Caco-2 (cell line): ENCODE data around the gene SLC34A3. TPM values are rescaled to one million over a fixed set of nuclear protein-coding genes. Genes with fewer than 3 reads are reported as not detected.

Experiments used
- BruUV-seq: library from RNA; stranded (reverse); fragments of 400-500 nt; replicated peaks from 2 replicates; lab custom pipeline; 2021; lab: Mats Ljungman, UMichigan
- CTCF ChIA-PET: fragments of 300-600 bp; sonication (Branson Sonifier 250); formaldehyde crosslinking; loops from one replicate; lab custom pipeline; 2022; ENCODE audit warnings: antibody characterized with exemption; lab: Charles Lee
- POLR2A ChIA-PET: fragments of 300-600 bp; sonication (Branson Sonifier 250); formaldehyde crosslinking; loops from one replicate; lab custom pipeline; 2022; ENCODE audit warnings: antibody characterized with exemption; lab: Charles Lee
- DNase-seq, 2 experiments: peaks; one replicate each; pipeline versions ENCODE4 v3.0.0 to v3.0.0-alpha.2; 2020 to 2022
- H3K27me3 ChIP-seq: replicated peaks from 2 replicates; pipeline ENCODE4 v1.6.0; 2011; ENCODE audit warnings: low read length; ENCODE audit not compliant: control insufficient read depth, insufficient read depth
- H3K36me3 ChIP-seq: 2 replicates; pipeline ENCODE4 v1.5.1; 2011; ENCODE audit warnings: low read length; ENCODE audit not compliant: control insufficient read depth, insufficient read depth
- H3K4me1 ChIP-seq: fragments of 250-450 bp; sonication (Bioruptor Pico); 2 replicates; pipeline ENCODE4 v1.5.1; 2020; ENCODE audit warnings: mild to moderate bottlenecking
- H3K4me3 ChIP-seq: 2 replicates; pipeline ENCODE4 v1.5.1; 2011; ENCODE audit warnings: low read depth, mild to moderate bottlenecking, control low read depth, low read length
- H3K9me3 ChIP-seq: fragments of 250-450 bp; sonication (Bioruptor Pico); 2 replicates; pipeline ENCODE4 v1.5.1; 2020; ENCODE audit warnings: mild to moderate bottlenecking, moderate library complexity
- H3K27ac Mint-ChIP-seq: one replicate; pipeline ENCODE4 v1.8.0; 2022; ENCODE audit warnings: mixed read lengths; ENCODE audit not compliant: unreplicated experiment
- H3K27me3 Mint-ChIP-seq: one replicate; pipeline ENCODE4 v1.8.0; 2022; ENCODE audit warnings: mixed read lengths; ENCODE audit not compliant: insufficient read depth, unreplicated experiment
- H3K36me3 Mint-ChIP-seq: one replicate; pipeline ENCODE4 v1.8.0; 2022; ENCODE audit warnings: mild to moderate bottlenecking, mixed read lengths; ENCODE audit not compliant: insufficient read depth, unreplicated experiment
- H3K4me1 Mint-ChIP-seq: one replicate; pipeline ENCODE4 v1.8.0; 2022; ENCODE audit warnings: low read depth, mixed read lengths; ENCODE audit not compliant: unreplicated experiment
- H3K4me3 Mint-ChIP-seq: one replicate; pipeline ENCODE4 v1.8.0; 2022; ENCODE audit warnings: mild to moderate bottlenecking, moderate library complexity, mixed read lengths; ENCODE audit not compliant: unreplicated experiment
- H3K9me3 Mint-ChIP-seq: one replicate; pipeline ENCODE4 v1.8.0; 2022; ENCODE audit warnings: mixed read lengths; ENCODE audit not compliant: unreplicated experiment
- intact Hi-C: fragments of 100-400 bp; cut with micrococcal nuclease; formaldehyde crosslinking; loops from one replicate; pipeline ENCODE4 v1.10.0; 2022; ENCODE audit not compliant: unreplicated experiment
- total RNA-seq: library from RNA; stranded (reverse); gene quantifications from 2 replicates; pipeline ENCODE4 v1.2.3, GENCODE V29; 2022
- TF ChIP-seq, protein P1 (sequence below), 2 experiments: fragments of 200-600 bp in 1 of 2; IDR thresholded peaks; 1 replicate in 1 of 2; 2 replicates in 1 of 2; pipeline versions ENCODE4 v1.5.1 to v1.8.0; 2011 to 2022; ENCODE audit warnings: antibody characterized with exemption in 1 of 2, control low read depth in 1 of 2, inconsistent platforms in 1 of 2, low read depth in 1 of 2, low read length in 1 of 2, mild to moderate bottlenecking in 1 of 2, moderate library complexity in 1 of 2; ENCODE audit not compliant: insufficient read depth in 1 of 2, severe bottlenecking in 1 of 2, unreplicated experiment in 1 of 2

SLC34A3 gene
- total RNA-seq, 1 experiment from 2014 or later = not detected

DNA sequence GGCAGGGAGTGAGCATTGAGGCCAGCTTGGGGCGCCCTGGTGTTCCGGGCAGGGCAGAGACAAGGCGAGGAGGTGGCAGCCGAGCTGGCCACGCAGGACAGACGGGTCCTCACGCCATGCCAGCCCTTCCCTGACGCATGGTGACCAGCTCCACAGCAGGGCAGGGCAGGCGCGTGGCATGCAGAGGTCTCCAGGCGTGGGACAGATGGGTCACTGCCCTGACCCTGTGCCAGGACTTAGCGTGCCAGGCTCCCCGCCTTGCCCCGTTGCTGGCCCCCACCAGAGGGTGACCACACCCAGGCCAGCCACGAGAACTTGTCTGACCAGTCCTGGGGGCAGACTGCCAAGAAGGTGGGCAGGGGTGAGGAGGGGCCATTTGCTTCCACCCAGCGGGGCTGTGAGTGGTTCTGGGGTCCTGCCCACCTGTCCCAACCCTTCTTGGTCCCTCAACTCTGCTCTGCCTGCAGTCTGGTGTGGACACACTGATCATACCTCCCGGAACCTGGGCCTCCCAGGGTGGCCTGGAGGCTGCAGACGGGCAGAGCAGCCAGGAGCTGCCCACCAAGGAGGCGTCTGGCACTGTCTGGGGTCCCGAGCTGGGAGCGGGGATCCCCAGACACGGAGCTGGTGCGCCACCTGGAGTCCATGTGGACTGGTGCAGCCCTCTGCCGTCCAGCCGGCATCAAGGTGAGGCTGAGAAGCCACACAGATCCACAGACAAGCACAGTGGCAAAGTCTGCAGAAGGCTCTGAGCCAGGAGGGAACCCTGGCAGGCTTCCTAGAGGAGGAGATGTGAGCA lies 3.4 kb upstream of the SLC34A3 start, which contains the start of gene RNF224:
TSS of gene RNF224 (plus strand) at position 449 of the 799 bp plus-strand sequence. CDS start 834 bp downstream, outside the sequence.
- Histone ChIP-seq H3K27me3 (no peaks in the 10 kb centered on the region), H3K9me3 (no peaks in the 10 kb centered on the region), H3K36me3 (no peaks in the 10 kb centered on the region), H3K4me3 (no peak within 1 kb of the TSS), H3K4me1 (peaks cover 38% of the 10 kb centered on the region)
- Mint-ChIP-seq H3K36me3 (peaks cover 11% of the 10 kb centered on the region), H3K4me1 (peaks cover 13% of the 10 kb centered on the region), H3K4me3 (no peak within 1 kb of the TSS), H3K27me3 (no peaks in the 10 kb centered on the region), H3K9me3 (no peaks in the 10 kb centered on the region), H3K27ac (peak within 1 kb of the TSS; percentile 64)
- TF ChIP-seq, protein P1, sequence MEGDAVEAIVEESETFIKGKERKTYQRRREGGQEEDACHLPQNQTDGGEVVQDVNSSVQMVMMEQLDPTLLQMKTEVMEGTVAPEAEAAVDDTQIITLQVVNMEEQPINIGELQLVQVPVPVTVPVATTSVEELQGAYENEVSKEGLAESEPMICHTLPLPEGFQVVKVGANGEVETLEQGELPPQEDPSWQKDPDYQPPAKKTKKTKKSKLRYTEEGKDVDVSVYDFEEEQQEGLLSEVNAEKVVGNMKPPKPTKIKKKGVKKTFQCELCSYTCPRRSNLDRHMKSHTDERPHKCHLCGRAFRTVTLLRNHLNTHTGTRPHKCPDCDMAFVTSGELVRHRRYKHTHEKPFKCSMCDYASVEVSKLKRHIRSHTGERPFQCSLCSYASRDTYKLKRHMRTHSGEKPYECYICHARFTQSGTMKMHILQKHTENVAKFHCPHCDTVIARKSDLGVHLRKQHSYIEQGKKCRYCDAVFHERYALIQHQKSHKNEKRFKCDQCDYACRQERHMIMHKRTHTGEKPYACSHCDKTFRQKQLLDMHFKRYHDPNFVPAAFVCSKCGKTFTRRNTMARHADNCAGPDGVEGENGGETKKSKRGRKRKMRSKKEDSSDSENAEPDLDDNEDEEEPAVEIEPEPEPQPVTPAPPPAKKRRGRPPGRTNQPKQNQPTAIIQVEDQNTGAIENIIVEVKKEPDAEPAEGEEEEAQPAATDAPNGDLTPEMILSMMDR (IDR thresholded peaks at IDR 0.05; ENCODE audit: insufficient read depth in 1 of 2, low read depth in 1 of 2, low read length in 1 of 2, severe bottlenecking in 1 of 2, unreplicated experiment in 1 of 2) = peak; percentile 79 to 90
- POLR2A ChIA-PET = interaction anchor here (0.6 to 1.0 kb wide), 3 partner anchors 9 to 67 kb away, joined by 3 to 6 read pairs (median 3); no protein-coding TSS in a partner anchor
- CTCF ChIA-PET = interaction anchor here (0.6 to 2.4 kb wide), 13 partner anchors 9 to 181 kb away, joined by 3 to 20 read pairs (median 6); partner anchors contain the start of genes ANAPC2, LRRC26 and SSNA1
- BruUV-seq = no TSS peak
- intact Hi-C loops = loop anchor here (1.0 to 2.0 kb wide), 4 partner anchors 9 to 110 kb away; partner anchors contain the start of genes ANAPC2 and SSNA1
- peak; percentile 87 to 88 for DNase-seq

DNA sequence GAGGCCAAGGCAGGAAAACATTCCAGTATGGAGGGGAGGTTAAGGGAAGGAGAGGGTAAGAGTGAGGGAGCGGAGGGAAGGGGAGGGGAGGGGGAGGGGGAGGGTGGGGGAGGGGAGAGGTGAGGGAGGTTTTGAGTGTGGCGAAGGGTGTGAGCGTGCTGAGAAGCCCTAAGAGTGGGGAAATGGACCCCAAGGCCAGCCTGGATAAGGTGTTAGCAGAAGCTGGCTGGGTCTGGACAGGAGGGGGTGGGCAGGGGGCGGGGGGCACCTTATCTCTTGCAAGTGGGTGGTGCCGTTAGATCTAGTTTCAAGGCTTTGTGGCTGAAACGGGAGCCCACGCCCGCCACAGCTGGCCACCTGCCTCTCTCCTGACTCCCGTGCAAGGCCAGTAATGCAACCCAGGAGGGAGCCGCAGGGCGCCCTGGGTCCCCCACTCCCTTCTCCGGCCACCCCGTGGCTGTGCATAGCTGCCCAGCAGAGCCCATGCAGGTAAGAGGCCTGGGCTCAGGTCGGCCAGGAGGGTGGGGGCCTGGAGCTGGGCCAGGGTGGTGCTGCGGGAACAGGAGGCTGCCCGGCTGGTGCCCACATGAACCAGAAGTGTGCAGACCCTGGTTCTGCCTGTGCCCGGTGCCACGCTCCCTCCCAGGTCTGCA lies 2.7 kb upstream of the SLC34A3 start:
- Histone ChIP-seq H3K4me3 (no peak overlapping the region), H3K36me3 (no peaks in the 10 kb centered on the region), H3K4me1 (peaks cover 38% of the 10 kb centered on the region), H3K27me3 (no peaks in the 10 kb centered on the region), H3K9me3 (no peaks in the 10 kb centered on the region)
- H3K36me3 Mint-ChIP-seq = peaks cover 8% of the 10 kb centered on the region
- peaks cover 13% of the 10 kb centered on the region for H3K4me1 Mint-ChIP-seq
- TF ChIP-seq, protein P1 (IDR thresholded peaks at IDR 0.05; ENCODE audit: insufficient read depth in 1 of 2, low read depth in 1 of 2, low read length in 1 of 2, severe bottlenecking in 1 of 2, unreplicated experiment in 1 of 2) = no peak
- no TSS peak for BruUV-seq
- CTCF ChIA-PET = interaction anchor here (0.6 to 2.4 kb wide), 13 partner anchors 9 to 181 kb away, joined by 3 to 20 read pairs (median 6); partner anchors contain the start of genes ANAPC2, LRRC26 and SSNA1
- no peak overlapping the region for H3K27ac Mint-ChIP-seq
- no peaks in the 10 kb centered on the region for H3K27me3 Mint-ChIP-seq
- intact Hi-C loops = loop anchor here (1.0 to 2.0 kb wide), 4 partner anchors 8 to 111 kb away; partner anchors contain the start of genes ANAPC2 and SSNA1
- H3K4me3 Mint-ChIP-seq = no peak overlapping the region
- H3K9me3 Mint-ChIP-seq = no peaks in the 10 kb centered on the region
- POLR2A ChIA-PET = interaction anchor here (1.0 kb wide), 1 partner anchor 9 kb away, joined by 3 read pairs; no protein-coding TSS in a partner anchor
- no peak for DNase-seq

DNA sequence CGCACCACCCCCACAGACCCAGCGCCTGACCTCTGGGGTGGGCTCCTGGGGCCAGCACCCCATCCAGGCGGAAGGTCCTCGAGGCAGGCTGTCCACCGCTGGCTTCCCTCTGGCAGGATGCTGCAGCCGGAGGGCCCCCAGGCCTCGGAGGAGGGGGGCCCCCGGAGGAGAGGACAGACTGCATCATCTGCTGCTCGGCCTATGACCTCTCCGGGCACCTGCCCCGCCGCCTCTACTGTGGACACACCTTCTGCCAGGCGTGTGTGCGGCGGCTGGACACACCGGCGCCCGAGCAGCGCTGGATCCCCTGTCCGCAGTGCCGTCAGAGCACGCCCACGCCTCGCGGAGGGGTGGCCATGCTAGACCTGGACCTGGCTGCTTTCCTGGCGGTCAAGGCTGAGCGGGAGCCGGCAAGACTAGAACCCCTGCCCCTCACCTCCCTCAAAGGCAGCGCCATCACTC lies 2.2 kb upstream of the SLC34A3 start:
- TF ChIP-seq, protein P1 (IDR thresholded peaks at IDR 0.05; ENCODE audit: insufficient read depth in 1 of 2, low read depth in 1 of 2, low read length in 1 of 2, severe bottlenecking in 1 of 2, unreplicated experiment in 1 of 2) = no peak
- no peaks in the 10 kb centered on the region for H3K27me3 Mint-ChIP-seq
- peaks cover 38% of the 10 kb centered on the region for H3K4me1 ChIP-seq
- peaks cover 2% of the 10 kb centered on the region for H3K36me3 Mint-ChIP-seq
- no peak overlapping the region for H3K4me3 ChIP-seq
- peaks cover 13% of the 10 kb centered on the region for H3K4me1 Mint-ChIP-seq
- H3K9me3 Mint-ChIP-seq = no peaks in the 10 kb centered on the region
- H3K9me3 ChIP-seq = no peaks in the 10 kb centered on the region
- BruUV-seq = no TSS peak
- H3K36me3 ChIP-seq = no peaks in the 10 kb centered on the region
- H3K27ac Mint-ChIP-seq = no peak overlapping the region
- POLR2A ChIA-PET = no interaction called here
- no peaks in the 10 kb centered on the region for H3K27me3 ChIP-seq
- DNase-seq = no peak
- CTCF ChIA-PET = interaction anchor here (1.7 kb wide), 1 partner anchor 14 kb away, joined by 8 read pairs; no protein-coding TSS in a partner anchor
- no peak overlapping the region for H3K4me3 Mint-ChIP-seq
- intact Hi-C loops = no loop called here
